HG02759 (cell line): ENCODE data around the gene GATA6.
A peak's percentile ranks its signal among the peaks of the same experiment; 100 is the strongest.

Source experiments
- ATAC-seq: cut with Tn5 transposase; IDR thresholded peaks from one replicate; pipeline ENCODE4 v1.9.1; 2021; ENCODE audit warnings: mild to moderate bottlenecking, moderate library complexity; ENCODE audit not compliant: unreplicated experiment

GATA6 gene

DNA sequence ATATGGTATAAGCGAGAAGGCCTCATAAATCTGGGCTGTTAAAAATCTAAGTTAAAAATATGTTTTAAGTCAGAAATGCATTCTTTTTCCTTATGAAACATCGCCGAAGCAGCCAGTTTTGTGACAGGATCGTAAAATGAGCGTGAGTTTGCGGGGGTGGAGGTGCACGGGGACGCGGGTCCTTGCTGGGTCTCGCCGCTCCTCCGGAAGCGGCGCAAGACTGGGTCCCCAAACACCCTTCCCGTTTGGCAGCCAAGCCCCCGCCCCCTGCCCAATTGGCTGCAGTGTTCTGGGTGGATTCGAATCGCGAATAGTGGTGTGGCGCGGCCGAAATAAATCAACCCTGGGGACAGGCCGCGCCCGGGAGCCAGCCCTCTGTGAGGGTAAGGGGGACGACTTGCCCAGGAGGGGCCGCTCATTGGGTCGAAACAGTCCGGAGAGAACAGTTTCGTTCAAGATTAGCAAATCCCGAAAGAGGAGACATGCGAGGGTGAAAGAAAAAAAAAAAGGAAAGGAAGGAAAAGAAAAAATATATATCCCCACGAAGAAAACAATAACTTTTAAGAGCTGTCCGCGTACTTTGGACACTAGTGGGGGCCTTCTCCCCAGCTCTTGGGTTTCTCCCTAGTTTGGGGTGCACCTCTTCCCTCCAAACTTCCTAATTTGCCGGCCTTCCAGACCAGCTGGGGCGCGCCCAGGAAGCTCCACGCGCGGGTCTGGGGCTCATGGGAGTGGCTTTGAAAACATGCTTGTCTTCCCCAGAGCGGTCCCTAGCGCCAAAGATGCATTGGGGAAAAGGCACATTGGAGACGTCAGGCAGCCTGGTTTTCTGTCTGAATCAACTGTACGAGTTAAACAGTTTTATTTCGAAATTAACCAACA, 3.1 kb upstream of the GATA6 start:
- no peak for ATAC-seq

DNA sequence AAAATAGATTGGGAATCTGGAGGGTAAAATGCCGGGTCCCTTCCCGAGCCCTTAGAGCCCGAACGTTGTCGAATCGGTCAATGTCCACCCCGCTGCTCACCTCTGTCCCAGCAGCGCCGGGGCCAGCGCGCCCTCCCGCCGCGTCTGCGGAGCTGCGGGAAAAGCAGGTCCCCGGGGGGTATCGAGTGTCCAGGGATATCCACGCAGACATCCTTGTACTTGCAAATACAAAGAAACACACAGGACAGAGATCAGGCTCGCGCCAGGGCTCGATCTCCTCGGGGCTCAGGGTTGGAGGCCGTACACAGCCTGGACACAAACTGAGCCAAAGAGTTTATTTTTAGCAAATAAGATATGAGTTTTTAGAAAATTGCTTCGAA, 2.3 kb upstream of the GATA6 start:
- no peak for ATAC-seq

DNA sequence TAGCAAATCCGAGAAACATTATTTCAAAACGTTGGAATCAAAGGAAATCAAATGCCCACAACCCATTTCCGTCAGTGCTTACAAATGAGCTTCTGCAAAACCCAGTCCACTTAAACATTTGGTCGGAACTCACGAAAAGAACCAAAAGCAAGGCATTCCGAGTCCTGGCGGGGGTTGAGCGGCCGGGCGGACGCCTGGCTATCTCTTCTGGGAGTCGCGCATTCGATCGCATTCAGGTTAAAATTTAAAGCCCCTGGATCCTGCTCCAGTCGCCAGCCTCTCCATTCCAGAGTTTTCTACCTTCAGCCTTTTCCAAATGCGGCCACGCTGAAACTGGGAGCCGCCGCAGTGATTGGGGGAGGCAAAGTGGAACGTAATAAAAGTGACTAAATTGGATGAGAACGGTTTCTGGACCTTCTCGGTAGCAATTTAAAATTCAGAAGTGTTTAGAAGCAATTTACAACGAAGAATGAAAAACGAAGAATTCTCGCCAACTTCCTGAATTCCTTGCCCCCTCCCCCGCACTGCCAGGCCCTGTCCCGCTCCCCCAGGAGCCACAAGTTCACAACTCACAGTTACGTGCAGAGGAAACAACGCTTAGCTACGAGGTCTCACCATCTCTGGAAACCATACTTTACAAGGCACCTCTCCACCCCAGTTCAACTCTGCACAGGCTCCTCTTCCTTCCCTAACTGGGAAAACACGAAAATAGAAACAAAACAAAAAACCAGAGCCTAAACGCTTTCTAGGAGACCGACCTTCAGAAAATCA, 1.7 kb upstream of the GATA6 start:
- ATAC-seq: no peak

DNA sequence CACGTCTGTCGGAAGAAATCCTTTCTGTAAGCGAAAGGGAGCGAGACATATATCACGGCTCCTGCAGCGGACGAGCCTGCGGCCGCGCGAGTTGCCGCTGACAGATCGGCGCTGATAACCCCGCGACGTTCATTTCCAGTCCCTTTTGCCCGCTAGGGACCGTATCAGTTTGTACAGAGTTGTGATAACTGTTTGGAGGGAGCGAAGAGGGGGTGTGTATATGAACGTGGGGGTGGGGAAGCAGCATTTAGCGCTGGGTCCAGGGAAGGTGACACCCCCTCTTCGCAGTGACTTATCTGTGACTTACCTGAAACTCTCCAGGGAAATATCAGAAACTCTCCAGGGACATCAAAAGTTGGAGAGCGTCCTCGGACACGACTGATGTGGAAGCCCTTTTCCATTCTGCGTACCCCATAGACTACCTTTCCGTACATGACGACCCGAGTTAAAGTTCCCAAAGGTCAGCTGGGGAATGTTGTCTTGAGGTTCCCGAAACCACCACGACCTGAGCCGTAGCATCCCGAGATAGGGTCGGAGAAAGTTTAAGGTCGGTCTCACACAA, 948 bp upstream of the GATA6 start:
- ATAC-seq: no peak

DNA sequence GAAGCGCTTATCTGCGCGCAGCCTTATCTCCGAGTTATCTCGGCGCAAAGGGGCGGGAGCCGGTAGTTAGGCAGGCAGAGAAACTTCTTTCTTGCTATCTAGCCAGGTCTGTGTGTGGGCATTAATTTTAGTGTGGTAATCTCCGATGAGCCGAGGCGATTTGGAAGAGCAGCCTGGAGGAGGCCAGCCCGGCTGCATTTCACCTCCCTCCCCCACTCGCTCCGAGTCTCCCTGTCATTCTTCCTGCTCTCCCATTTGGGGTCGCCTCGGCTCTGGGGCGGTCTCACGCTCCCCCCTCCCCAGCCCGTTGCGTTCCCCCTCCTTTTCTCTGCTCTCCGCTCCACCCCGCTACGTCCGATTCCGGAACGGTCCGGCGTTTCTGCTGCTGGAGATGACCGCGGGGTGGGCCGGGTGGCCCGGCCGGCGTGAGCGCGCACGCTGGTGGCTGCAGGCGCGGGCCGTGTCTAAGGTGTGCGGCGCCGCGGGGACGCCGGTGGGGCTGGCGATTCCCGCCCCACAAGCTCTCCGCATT, 566 bp downstream of the GATA6 start:
- ATAC-seq: peak; percentile 15

DNA sequence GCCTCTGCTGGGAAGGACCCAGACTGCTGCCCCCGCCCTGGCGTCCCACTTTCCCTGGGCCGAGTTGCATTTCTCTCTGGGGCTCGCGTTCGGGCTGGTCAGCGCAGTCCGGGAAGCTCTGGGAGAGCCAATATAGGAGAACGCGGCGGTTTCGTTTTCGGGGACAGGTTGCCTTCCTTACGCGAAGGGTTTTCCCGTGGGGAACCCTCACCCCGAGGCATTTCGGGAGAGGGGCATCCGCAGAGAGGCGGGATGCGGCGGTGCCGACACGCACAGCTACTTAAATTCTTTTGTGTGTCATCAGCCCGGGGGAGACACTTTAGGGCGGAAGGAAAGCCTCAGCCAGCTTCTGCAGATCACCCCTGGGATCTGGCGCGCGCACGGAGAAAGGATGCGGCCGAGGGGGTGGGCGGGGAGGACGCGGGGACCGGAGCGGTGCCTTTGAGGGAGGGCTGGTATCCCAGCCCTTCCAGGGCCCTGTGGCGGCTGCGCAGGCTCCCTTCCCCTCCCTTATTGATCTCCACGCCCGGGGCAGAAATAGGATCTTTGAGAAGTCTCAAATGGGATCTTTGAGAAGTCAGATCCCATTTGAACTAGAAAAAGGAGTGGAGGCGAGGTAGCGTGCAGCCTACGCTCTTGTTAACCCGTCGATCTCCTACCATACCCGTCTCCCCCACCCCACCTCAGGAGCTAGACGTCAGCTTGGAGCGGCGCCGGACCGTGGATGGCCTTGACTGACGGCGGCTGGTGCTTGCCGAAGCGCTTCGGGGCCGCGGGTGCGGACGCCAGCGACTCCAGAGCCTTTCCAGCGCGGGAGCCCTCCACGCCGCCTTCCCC, 1.2 kb downstream of the GATA6 start:
- ATAC-seq: no peak

DNA sequence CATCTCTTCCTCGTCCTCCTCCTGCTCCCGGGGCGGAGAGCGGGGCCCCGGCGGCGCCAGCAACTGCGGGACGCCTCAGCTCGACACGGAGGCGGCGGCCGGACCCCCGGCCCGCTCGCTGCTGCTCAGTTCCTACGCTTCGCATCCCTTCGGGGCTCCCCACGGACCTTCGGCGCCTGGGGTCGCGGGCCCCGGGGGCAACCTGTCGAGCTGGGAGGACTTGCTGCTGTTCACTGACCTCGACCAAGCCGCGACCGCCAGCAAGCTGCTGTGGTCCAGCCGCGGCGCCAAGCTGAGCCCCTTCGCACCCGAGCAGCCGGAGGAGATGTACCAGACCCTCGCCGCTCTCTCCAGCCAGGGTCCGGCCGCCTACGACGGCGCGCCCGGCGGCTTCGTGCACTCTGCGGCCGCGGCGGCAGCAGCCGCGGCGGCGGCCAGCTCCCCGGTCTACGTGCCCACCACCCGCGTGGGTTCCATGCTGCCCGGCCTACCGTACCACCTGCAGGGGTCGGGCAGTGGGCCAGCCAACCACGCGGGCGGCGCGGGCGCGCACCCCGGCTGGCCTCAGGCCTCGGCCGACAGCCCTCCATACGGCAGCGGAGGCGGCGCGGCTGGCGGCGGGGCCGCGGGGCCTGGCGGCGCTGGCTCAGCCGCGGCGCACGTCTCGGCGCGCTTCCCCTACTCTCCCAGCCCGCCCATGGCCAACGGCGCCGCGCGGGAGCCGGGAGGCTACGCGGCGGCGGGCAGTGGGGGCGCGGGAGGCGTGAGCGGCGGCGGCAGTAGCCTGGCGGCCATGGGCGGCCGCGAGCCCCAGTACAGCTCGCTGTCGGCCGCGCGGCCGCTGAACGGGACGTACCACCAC, 2.1 kb downstream of the GATA6 start:
- ATAC-seq: no peak

DNA sequence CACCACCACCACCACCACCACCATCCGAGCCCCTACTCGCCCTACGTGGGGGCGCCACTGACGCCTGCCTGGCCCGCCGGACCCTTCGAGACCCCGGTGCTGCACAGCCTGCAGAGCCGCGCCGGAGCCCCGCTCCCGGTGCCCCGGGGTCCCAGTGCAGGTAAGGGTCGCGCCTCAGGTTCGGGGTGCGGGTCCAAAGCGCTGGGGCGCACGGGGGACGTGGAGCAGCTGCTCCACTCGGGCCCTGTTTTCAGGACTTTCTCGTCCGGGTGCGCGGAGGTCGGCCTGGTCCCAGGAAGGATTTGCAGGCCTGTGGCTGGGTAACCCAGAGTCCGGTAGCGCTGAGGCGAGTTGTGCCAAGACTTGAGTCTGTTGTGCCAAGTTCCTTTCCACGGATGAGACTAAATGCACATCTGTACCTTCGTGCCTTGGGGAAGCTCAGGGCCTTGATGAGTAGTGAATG, 2.8 kb downstream of the GATA6 start:
- ATAC-seq: no peak

DNA sequence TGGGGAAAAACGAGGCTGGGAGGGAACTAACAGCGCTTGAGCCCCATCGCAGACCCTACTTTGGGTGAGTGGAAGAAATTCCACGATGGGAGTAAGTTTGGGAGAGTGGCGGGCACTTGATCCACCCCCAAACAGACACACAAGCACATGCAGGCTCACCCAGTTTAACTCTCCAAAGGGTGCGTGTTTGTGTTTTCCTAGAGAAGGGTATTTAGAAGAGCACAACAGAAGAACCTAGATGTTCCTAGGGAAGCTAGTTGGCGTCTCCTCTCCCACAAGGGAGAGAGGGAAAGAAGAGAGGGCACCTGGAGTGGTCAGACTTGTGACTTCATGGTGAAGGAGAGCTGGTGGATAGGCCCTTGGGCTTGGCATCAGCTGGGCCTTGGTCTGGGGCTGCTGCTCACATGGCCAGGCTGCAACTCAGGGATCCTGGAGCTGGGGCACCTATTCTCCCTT, 3.2 kb downstream of the GATA6 start:
- ATAC-seq: no peak

DNA sequence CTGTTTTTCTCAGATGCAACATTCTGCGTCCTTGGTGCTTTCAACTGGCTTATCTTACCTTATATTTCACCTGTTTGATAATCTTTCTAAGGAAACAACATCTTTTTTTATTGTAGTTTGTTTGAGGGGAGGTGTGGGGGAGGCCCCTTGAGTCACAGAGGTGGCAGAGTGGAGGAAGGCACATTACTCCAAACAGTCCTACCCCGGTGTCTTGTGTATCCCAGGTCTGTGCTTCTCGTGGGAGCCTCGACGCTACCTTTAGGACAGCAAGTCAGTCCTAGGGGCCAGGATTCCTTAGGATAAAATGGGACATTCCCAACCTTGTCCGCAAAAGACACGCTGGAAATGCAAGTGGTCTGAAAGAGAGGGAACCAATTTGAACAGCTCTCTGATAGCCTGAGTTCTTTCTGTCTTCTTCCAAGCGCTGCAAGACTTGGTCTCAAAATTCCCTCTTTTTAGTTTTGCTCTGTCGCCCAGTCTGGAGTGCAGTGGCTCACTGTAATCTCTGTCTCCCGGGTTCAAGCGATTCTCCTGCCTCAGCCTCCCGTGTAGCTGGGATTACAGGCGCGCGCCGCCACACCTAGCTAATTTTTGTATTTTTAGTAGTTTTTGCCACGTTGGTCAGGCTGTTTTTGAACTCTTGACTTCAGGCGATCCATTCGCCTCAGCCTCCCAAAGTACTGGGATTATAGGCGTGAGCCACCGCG, 4.0 kb downstream of the GATA6 start:
- no peak for ATAC-seq

DNA sequence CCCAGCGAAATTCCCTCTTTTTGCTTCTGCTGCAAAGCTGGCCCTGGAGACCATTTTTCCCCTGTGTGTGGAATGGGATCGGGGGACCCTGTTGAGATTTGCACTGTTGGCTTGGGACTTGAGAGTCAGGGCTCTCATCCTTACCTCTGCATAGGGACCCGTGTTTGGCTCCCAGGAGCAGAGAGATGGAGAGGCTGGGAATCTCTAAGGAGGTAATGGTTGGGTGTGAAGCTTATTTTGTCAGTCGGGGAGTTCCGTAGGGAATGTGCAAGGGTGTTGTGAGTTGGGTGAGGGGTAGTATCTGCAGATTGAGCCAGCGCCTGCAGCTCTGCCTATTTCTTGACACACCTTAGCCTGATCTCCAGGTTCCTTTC, 4.5 kb downstream of the GATA6 start:
- ATAC-seq: no peak

DNA sequence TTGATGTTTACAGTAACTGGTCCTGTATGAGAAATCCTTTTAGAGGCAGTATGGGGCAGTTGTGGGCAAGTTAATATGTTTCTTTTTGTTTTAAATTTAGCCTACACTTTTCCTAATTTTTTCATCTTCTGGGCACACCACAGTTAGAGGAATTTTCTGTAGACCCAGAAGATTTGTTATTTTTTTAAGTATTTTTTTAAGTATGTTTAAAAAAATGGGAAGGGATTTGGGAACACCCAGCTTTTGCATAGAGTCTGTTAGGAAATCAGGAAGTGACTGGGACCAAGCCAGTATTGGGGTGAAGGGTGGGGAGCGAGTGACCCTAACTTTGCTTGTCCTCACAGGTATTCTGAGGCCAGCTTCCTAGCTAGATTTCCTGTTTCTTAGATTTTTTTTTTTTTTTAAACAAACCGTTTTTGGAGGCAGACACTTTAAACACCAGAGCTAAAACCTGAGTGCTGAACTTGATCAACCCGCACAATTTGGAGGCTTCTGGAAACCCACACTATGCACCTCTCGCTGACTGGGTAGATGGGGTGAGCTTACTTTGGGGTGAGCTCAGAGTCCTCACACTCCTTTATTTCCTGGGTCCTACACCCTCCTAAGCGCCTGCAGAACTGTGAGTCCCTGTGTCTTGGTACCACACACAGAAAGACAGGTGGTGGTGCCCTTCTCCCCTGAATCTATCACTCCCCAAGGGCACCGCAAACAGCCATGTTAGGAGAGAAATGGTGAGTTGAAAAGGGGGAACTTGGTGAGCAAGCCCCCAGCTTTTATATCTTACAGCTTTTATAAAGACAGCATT, 5.2 kb downstream of the GATA6 start:
- ATAC-seq: no peak

DNA sequence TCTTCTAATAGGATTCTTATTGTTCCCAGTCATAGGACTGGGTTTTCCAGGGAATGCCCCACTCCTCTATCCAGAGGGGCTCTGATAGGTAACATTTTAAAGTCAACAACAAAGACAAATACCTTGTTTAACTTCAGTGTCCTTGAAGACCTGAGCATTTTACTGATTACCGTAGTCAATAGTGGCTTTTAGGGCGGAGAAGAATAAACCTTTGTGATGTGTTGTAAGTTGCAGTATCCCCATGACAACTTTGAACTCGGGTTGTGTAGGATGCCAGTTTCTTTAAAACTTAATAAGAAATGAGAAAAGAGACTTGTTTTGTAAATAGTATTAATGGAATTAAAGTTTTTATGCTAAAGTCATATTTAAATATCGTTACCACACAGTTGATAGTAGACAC, 6.0 kb downstream of the GATA6 start:
- ATAC-seq: no peak

DNA sequence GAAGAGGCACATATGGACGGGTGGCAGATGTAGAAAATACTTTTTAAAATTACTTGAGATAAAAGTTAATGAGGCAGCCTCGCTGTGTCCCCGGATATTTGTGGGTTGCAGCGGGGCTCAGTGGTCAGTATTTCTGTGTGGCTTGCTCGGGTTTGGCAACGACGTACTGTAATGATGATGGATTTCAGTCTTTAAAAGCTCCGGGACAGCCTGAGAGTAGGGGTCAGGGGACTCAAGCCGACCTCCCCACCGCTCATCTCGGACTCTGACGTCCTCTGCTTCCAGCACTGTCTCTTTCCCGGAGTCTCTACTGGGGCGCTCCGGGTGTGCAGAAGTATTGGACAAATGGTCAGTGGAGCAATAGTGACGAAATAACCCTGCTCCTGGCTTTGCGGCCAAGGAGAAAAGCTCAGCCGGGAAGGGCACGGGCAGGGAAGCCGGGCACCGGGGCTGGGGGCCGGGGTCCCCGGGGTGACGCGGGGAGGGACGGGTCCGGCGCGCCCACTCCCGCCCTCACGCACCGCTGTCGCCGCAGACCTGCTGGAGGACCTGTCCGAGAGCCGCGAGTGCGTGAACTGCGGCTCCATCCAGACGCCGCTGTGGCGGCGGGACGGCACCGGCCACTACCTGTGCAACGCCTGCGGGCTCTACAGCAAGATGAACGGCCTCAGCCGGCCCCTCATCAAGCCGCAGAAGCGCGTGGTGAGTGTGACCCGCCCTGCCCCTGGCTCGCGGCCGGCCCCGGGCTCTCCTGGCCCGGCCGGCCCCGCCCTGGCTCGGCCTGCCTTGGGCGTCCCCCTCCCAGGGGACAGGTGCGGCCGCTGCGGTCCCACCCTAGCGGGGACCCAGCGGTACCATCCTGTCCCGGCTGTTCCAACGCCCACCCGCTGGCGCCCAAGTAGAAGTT, 7.3 kb downstream of the GATA6 start:
- no peak for ATAC-seq

DNA sequence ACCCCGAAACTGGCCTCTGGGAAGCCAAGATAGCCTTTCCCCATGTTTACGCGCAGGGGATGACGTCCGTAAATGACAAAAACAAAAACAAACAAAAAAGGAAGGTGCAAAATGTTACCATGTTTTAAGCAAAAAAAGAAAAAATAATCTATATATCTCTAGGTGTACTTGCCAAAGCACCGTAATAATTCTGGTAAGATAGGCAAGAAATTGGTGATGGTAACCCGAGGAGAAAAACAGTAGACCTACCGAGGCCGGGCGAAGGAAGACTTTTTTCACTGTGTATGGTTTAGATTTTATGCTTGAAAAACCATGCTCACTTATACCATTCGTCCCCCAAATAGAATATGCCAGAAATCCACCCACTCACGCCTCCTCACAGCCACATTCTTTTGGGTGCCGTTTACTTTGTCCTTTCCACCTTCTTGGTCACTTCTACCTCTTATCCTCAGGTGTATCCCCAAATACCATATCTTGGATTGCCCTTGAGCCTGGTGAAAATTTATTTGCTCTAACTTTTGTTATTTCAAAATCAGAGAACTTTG, 8.0 kb downstream of the GATA6 start:
- no peak for ATAC-seq

DNA sequence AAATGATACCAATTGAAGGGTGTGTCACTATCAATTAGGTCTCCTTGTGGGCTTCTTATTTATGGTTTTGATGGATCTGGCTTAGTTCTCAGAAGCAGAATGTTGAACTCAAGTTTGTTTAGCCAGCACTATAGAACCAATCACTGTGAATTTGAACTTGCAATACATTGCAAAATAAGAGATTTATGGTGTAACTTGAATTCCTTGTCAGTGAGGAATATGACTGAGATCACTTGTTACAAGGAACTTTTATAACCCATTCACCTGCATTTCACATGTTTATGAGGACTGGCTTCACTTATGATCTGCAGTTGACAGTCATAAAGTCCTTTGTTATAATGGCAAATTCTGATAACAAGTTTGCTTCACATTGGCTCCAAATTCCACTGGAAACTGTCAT, 9.8 kb downstream of the GATA6 start:
- no peak for ATAC-seq

DNA sequence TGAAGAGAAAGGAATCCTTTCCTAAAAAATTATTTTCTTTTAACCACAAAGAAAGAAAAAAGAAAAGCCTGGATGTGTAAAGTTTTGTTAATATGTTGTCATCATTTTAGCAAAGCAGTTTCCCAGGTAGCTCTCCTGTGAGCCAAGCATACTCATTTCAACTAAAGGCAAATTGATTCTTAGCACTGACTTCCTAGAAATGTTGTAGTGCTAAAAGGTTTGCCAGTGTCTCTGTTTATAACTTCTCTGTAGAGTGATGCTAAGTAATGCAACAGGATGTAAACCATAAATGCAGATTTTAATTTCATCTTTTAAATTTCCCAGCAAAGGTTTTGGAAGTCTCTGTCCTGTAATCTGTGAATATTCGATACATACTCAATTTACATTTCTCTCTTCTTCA, 10.2 kb downstream of the GATA6 start:
- ATAC-seq: no peak
